HUDEP-2 (cell line): ENCODE results near the gene SLC22A3.

Experiments used
- DNase-seq, 76 experiments: peaks; one replicate each; lab custom pipeline; 2025; ENCODE audit not compliant: unreplicated experiment in 76 of 76; lab: John Stamatoyannopoulos, UW

SLC22A3 gene

DNA sequence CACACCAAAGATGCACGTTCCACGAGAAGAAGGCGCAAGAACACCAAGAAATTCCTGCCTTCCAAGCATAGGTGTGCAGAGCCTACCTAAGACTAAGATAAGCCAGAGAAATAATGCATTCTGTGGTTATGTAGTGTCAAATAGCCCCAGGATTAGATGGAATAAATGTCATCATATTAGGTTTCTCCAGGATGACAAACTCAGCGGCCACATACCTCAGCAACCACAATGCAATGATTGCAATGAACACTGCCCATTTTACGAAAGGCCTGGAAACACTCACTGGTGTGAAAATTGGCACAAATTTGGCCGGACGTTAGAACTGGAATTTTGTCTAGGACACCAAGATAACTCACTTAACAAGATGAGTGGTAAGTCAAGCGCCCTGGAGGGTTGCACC, 129.7 kb downstream of the SLC22A3 start:
- no peak for DNase-seq

DNA sequence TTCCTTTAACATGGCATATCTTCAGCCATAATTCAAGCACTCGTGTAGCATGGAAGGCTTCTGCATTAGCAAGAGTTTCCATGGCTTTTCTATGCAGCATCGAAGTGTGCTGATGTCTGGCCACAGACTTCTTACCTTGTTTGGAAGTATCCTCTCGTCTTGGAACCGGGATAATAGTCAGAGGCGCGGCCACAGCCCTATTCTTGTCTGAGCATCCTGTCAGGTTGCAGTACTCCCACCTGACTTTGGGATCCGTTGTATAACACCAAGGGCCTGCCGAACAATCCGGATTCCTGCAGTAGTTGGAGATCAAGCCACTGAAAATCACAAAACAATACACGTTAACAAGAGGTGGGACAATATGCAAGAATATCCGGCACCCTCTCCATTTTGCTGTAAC, 138.9 kb downstream of the SLC22A3 start:
- no peak for DNase-seq

DNA sequence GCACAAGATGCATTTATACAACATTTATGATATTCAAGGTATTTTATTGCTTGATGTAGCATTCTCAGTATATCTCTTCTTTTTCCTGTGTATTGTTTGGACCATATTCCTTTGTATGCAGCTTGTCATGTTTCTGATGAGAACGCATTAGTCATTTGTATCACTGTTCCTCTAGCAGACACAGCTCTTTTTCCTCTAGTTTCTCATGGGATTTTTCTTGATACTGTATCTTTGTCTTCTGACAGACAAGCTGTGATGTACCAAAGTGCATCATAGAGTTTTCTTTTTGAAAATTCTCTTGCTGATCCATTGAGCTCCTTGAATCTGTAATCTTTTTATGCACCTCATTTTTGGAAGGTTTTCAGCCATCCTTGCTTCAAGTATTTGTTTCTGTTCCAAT, 140.9 kb downstream of the SLC22A3 start:
- no peak for DNase-seq

DNA sequence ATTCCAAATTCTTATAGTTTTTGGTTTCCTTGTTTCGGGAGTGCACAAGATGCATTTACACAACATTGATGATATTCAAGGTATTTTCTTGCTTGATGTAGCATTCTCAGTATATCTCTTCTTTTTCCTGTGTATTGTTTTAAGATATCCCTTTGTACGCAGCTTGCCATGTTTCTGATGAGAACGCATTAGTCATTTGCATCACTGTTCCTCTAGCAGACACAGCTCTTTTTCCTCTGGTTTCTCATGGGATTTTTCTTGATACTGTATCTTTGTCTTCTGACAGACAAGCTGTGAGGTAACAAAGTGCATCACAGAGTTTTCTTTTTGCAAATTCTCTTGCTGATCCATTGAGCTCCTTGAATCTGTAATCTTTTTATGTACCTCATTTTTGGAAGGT, 146.4 kb downstream of the SLC22A3 start:
- no peak for DNase-seq

DNA sequence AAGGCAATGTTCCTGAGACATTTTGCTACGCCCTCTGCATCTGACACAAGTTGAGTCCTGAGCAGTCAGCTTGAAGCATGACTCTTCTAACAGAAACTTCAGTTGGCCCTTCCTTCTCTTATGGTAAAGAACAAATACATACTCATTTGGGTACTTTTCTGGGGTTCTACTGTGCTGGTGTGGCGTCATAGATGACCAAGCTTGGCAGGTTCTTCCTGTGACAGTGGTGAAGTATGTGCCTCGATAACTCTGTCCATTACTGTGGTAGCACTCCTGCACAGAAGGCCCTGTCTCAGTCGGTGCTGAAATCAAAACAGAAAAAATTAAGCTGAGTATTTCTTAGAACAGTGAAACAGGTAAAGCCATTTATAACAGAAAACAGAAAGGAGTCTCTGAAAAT, 152.5 kb downstream of the SLC22A3 start:
- DNase-seq: no peak
